MG63 (cell line): ENCODE data around the gene ACO1. TPM values are rescaled to one million over a fixed set of nuclear protein-coding genes. Genes with fewer than 3 reads are reported as not detected.

Experiments used
- DNase-seq: peaks from one replicate; pipeline ENCODE4 v3.0.0-alpha.2; 2020
- H3K27me3 ChIP-seq: fragments of 250-450 bp; sonication (Bioruptor Pico); 2 replicates; pipeline ENCODE4 v1.5.1; 2020; ENCODE audit warnings: mild to moderate bottlenecking, moderate library complexity
- H3K36me3 ChIP-seq: fragments of 250-450 bp; sonication (Bioruptor Pico); 2 replicates; pipeline ENCODE4 v1.5.1; 2020; ENCODE audit warnings: mild to moderate bottlenecking, moderate library complexity
- H3K4me3 ChIP-seq: fragments of 250-450 bp; sonication (Bioruptor Pico); 2 replicates; pipeline ENCODE4 v1.5.1; 2020; ENCODE audit warnings: mild to moderate bottlenecking, moderate library complexity
- H3K9me3 ChIP-seq: fragments of 250-450 bp; sonication (Bioruptor Pico); 2 replicates; pipeline ENCODE4 v1.5.1; 2020; ENCODE audit warnings: mild to moderate bottlenecking, moderate library complexity
- total RNA-seq: library from RNA; depleted of rRNA; stranded (reverse); fragments of >200 nt; shearing (Covaris generic); gene quantifications from 2 replicates; pipeline ENCODE4 v1.2.3, GENCODE V29; 2014; ENCODE audit warnings: low replicate concordance

The ACO1 gene
- total RNA-seq, 1 experiment from 2014 or later = 29.2 TPM

- no peaks in the 10 kb centered on the region for H3K27me3 ChIP-seq
- peaks cover 12% of the 10 kb centered on the region for H3K36me3 ChIP-seq
- no peak for DNase-seq
- H3K9me3 ChIP-seq = no peaks in the 10 kb centered on the region
- H3K4me3 ChIP-seq = no peak overlapping the region
Observed at GRCh38 chr9:32403567-32404260, 19.3 kb downstream of the ACO1 start.

- Histone ChIP-seq H3K36me3 (peaks cover 12% of the 10 kb centered on the region), H3K4me3 (no peak overlapping the region), H3K9me3 (no peaks in the 10 kb centered on the region), H3K27me3 (no peaks in the 10 kb centered on the region)
- no peak for DNase-seq
Observed at GRCh38 chr9:32404402-32404801, 20.0 kb downstream of the ACO1 start.

- peaks cover 12% of the 10 kb centered on the region for H3K36me3 ChIP-seq
- H3K4me3 ChIP-seq = no peak overlapping the region
- H3K27me3 ChIP-seq = no peaks in the 10 kb centered on the region
- DNase-seq = no peak
- H3K9me3 ChIP-seq = no peaks in the 10 kb centered on the region
Observed at GRCh38 chr9:32404856-32405255, 20.4 kb downstream of the ACO1 start.

- no peak overlapping the region for H3K4me3 ChIP-seq
- peaks cover 12% of the 10 kb centered on the region for H3K36me3 ChIP-seq
- DNase-seq = no peak
- no peaks in the 10 kb centered on the region for H3K27me3 ChIP-seq
- H3K9me3 ChIP-seq = no peaks in the 10 kb centered on the region
Observed at GRCh38 chr9:32405506-32405905, 21.1 kb downstream of the ACO1 start.

GRCh38 chr9:32406046-32406445, 21.6 kb downstream of the ACO1 start:
- Histone ChIP-seq H3K36me3 (peaks cover 12% of the 10 kb centered on the region), H3K27me3 (no peaks in the 10 kb centered on the region), H3K9me3 (no peaks in the 10 kb centered on the region), H3K4me3 (no peak overlapping the region)
- DNase-seq = no peak

- Histone ChIP-seq H3K9me3 (no peaks in the 10 kb centered on the region), H3K27me3 (no peaks in the 10 kb centered on the region), H3K4me3 (no peak overlapping the region), H3K36me3 (peaks cover 5% of the 10 kb centered on the region)
- no peak for DNase-seq
Observed at GRCh38 chr9:32411753-32412152, 27.3 kb downstream of the ACO1 start.

DNA sequence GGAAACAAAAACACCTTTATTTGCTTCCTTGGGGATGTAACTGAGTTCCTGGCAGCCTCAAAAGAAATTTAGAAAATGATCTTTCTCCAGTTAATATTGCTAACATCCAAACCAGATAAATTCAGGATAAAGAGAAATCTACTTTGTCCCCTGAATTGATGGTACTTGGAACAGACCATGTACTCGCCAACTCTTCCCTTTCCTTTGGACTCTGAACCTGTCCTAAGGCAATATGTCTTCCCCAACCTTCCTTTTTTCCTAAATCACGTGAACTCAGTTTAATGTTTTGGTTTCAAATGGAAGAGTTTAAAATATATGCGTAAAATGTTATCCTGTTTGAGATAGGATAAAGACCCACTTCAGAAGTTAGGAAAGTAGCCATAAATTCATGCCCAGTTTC, 28.0 kb downstream of the ACO1 start:
- no peaks in the 10 kb centered on the region; the same call in 1 of the 2 replicates for H3K36me3 ChIP-seq
- DNase-seq = no peak
- no peaks in the 10 kb centered on the region for H3K9me3 ChIP-seq
- H3K27me3 ChIP-seq = no peaks in the 10 kb centered on the region
- H3K4me3 ChIP-seq = no peak overlapping the region

- Histone ChIP-seq H3K9me3 (no peaks in the 10 kb centered on the region), H3K4me3 (no peak overlapping the region), H3K36me3 (no peaks in the 10 kb centered on the region), H3K27me3 (no peaks in the 10 kb centered on the region)
- DNase-seq = no peak
Observed at GRCh38 chr9:32413424-32413823, 29.0 kb downstream of the ACO1 start.

DNA sequence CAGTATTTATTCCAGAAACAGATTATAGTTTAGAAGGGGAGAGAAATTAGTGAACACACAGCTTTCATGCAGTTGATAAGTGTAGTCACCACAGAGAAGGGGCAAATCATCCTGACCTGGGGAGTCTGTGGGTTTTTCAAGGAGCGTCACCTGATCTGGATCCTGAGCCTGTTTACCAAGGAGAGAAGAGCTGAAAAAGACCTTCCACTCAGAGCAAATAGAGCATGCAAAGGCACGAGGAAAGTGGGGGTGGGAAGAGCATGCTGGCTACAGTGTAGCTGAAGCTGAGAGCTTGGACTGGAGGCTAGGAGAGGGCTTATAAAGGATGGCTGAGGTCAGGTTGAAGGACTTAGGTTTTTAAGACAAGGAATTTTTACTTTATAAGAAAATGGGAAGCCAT, 30.4 kb downstream of the ACO1 start:
- Histone ChIP-seq H3K4me3 (no peak overlapping the region), H3K36me3 (no peaks in the 10 kb centered on the region), H3K27me3 (no peaks in the 10 kb centered on the region), H3K9me3 (no peaks in the 10 kb centered on the region)
- DNase-seq = no peak

DNA sequence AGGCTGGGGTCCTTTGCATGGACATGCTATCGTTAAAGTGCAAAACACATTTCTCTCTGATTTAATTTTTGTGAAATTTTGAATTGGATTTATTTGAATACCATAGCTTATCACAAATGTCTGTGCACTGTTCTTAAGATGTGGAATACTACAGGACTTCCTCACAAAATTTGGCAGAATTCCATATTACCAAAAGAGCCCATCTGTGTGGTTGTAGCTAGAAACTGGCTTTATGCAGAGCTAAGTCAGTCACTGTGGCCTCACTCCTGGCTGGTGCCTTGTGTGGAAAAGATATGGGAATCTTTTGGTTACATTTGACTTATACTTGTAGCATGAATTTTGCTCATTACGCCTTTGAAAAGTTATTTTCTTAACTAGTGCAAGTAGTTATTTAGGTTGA, 35.5 kb downstream of the ACO1 start:
- Histone ChIP-seq H3K36me3 (no peaks in the 10 kb centered on the region), H3K27me3 (no peaks in the 10 kb centered on the region), H3K9me3 (no peaks in the 10 kb centered on the region), H3K4me3 (no peak overlapping the region)
- DNase-seq = no peak

GRCh38 chr9:32422237-32422806, 37.9 kb downstream of the ACO1 start:
- DNase-seq = no peak
- H3K36me3 ChIP-seq = no peaks in the 10 kb centered on the region; the same call in none of the 2 replicates
- H3K9me3 ChIP-seq = no peaks in the 10 kb centered on the region
- no peaks in the 10 kb centered on the region for H3K27me3 ChIP-seq
- H3K4me3 ChIP-seq = no peak overlapping the region

DNA sequence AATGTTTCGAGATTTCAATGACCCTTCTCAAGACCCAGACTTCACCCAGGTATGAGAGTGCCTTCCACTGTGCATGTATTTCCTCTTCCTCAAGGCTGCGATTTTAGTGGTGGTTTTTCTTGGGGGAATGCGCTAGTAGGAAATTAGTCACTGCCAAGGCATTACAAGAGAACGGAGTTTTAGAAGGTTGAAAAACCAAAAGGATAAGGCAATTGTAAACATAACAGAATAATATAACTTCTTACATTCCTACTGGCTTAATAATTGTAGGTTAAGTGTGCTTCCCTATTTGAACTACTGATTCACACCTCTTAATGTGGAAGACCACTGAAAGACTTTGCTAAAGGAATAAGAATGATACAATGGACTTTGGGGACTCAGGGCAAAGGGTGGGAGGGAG, 38.9 kb downstream of the ACO1 start:
- H3K36me3 ChIP-seq = no peaks in the 10 kb centered on the region; the same call in none of the 2 replicates
- H3K9me3 ChIP-seq = no peaks in the 10 kb centered on the region
- no peak for DNase-seq
- no peaks in the 10 kb centered on the region for H3K27me3 ChIP-seq
- H3K4me3 ChIP-seq = no peak overlapping the region

DNA sequence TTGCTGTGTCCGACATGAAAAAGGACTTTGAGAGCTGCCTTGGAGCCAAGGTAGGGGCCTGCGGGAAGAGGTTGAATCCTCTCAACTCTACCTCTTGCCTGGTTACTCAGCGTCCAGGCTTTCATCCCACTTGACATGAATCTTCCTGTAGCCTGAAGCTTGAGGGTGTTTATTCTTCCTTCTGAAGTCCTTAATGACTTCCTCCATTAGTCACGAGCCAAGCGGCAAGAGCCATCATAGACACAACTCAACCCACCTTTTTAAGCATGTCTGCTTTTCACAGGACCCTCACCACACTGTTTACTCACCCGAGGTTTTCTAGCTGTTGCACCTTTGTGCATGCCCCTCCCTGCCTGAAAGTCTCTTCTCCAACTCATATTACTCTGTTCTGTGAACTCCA, 40.2 kb downstream of the ACO1 start:
- Histone ChIP-seq H3K9me3 (no peaks in the 10 kb centered on the region), H3K36me3 (no peaks in the 10 kb centered on the region; the same call in none of the 2 replicates), H3K4me3 (no peak overlapping the region), H3K27me3 (no peaks in the 10 kb centered on the region)
- no peak for DNase-seq

- no peak for DNase-seq
- H3K4me3 ChIP-seq = no peak overlapping the region
- H3K27me3 ChIP-seq = no peaks in the 10 kb centered on the region
- no peaks in the 10 kb centered on the region; the same call in none of the 2 replicates for H3K36me3 ChIP-seq
- H3K9me3 ChIP-seq = no peaks in the 10 kb centered on the region
Observed at GRCh38 chr9:32426278-32426939, 42.0 kb downstream of the ACO1 start.

DNA sequence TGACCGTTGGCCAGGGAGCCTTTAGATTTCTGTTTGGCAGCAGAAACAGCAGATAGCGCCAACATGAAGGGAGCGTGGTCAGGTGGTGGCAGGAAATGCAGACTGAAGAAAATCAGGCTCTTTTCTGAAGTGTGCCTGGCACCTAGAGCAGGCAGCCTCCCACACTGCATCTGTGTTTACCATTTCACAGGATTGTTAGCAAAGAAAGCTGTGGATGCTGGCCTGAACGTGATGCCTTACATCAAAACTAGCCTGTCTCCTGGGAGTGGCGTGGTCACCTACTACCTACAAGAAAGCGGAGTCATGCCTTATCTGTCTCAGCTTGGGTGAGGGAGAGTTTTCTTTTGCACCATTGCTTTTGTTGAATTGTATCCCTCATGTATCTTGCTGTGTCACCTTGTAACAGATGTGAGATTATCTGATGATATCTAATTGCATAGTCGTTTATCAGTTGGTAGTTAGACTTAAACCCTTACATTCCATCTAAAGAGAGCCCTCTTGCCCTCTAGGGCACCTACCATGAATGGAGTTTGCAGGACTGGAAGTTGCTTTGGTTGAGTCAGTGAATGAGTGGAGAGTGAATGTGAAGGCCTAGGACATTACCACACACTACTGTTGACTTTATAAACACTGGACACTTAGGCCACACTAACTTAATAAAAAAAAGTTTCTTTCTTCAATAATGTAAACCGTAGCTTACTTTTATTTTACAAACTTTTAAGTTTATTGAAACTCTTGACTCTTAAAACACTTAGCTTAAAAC, 42.8 kb downstream of the ACO1 start:
- no peak overlapping the region for H3K4me3 ChIP-seq
- no peaks in the 10 kb centered on the region; the same call in none of the 2 replicates for H3K36me3 ChIP-seq
- no peaks in the 10 kb centered on the region for H3K9me3 ChIP-seq
- peak; percentile 23 for DNase-seq
- no peaks in the 10 kb centered on the region for H3K27me3 ChIP-seq

DNA sequence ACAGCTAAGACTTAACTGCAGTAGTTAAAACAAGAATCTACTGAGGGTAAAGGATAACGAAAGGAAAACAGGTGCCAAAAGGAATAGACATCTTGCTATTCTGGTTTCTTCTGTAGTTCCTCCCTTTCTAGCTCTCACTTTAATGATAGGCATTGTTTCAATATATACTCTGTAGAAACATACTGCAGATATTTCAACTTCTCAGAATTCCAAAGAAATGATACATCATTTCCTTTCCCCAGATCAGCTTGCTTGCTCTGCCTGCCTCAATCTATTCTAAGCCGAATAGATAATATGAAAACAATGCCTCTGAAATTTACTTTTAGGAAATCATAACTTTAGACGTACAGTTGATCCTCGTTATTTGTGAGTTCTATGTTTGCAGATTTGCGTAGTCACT, 46.3 kb downstream of the ACO1 start:
- Histone ChIP-seq H3K4me3 (no peak overlapping the region), H3K36me3 (no peaks in the 10 kb centered on the region; the same call in 1 of the 2 replicates)
- no peak for DNase-seq

GRCh38 chr9:32431196-32431595, 46.8 kb downstream of the ACO1 start:
- DNase-seq = no peak
- Histone ChIP-seq H3K9me3 (no peaks in the 10 kb centered on the region), H3K36me3 (no peaks in the 10 kb centered on the region; the same call in 1 of the 2 replicates), H3K27me3 (no peaks in the 10 kb centered on the region), H3K4me3 (no peak overlapping the region)

More for the DNA sequence above, 46.3 kb downstream of the ACO1 start:
- Histone ChIP-seq H3K9me3 (no peaks in the 10 kb centered on the region), H3K27me3 (no peaks in the 10 kb centered on the region)
